ENCODE measurements around the gene C11orf58.

The C11orf58 gene

GRCh38 chr11:16767137-16767536, 28.7 kb downstream of the C11orf58 start:
- in situ Hi-C loops (cut with HindIII; ENCODE audit: low sequenced_read_pairs): no loop called here

- in situ Hi-C loops (cut with HindIII; ENCODE audit: low sequenced_read_pairs): no loop called here
Measured at GRCh38 chr11:16767957-16768356, 29.5 kb downstream of the C11orf58 start.

- in situ Hi-C loops (cut with HindIII; ENCODE audit: low sequenced_read_pairs): no loop called here
Measured at GRCh38 chr11:16769386-16769785, 30.9 kb downstream of the C11orf58 start.

- in situ Hi-C loops (cut with HindIII; ENCODE audit: low sequenced_read_pairs): no loop called here
Measured at GRCh38 chr11:16770016-16770415, 31.6 kb downstream of the C11orf58 start.

- in situ Hi-C loops (cut with HindIII; ENCODE audit: low sequenced_read_pairs): no loop called here
Measured at GRCh38 chr11:16771350-16772140, 33.1 kb downstream of the C11orf58 start.

- in situ Hi-C loops (cut with HindIII; ENCODE audit: low sequenced_read_pairs): no loop called here
Measured at GRCh38 chr11:16772141-16772512, 33.7 kb downstream of the C11orf58 start.

GRCh38 chr11:16773981-16774935, 35.8 kb downstream of the C11orf58 start:
- in situ Hi-C loops (cut with HindIII; ENCODE audit: low sequenced_read_pairs): no loop called here

- in situ Hi-C loops (cut with HindIII; ENCODE audit: low sequenced_read_pairs): no loop called here
Measured at GRCh38 chr11:16774936-16775613, 36.6 kb downstream of the C11orf58 start.

GRCh38 chr11:16775614-16776283, 37.3 kb downstream of the C11orf58 start:
- in situ Hi-C loops (cut with HindIII; ENCODE audit: low sequenced_read_pairs): no loop called here

- in situ Hi-C loops (cut with HindIII; ENCODE audit: low sequenced_read_pairs): no loop called here
Measured at GRCh38 chr11:16776711-16777612, 38.5 kb downstream of the C11orf58 start.

- in situ Hi-C loops (cut with HindIII; ENCODE audit: low sequenced_read_pairs): no loop called here
Measured at GRCh38 chr11:16777613-16777975, 39.1 kb downstream of the C11orf58 start.

- in situ Hi-C loops (cut with HindIII; ENCODE audit: low sequenced_read_pairs): no loop called here
Measured at GRCh38 chr11:16778286-16778685, 39.8 kb downstream of the C11orf58 start.

- in situ Hi-C loops (cut with HindIII; ENCODE audit: low sequenced_read_pairs): no loop called here
Measured at GRCh38 chr11:16778876-16779275, 40.4 kb downstream of the C11orf58 start.

GRCh38 chr11:16779436-16779835, 41.0 kb downstream of the C11orf58 start:
- in situ Hi-C loops (cut with HindIII; ENCODE audit: low sequenced_read_pairs): no loop called here

- in situ Hi-C loops (cut with HindIII; ENCODE audit: low sequenced_read_pairs): no loop called here
Measured at GRCh38 chr11:16780146-16780545, 41.7 kb downstream of the C11orf58 start.

- in situ Hi-C loops (cut with HindIII; ENCODE audit: low sequenced_read_pairs): no loop called here
Measured at GRCh38 chr11:16780698-16781550, 42.5 kb downstream of the C11orf58 start.

- in situ Hi-C loops (cut with HindIII; ENCODE audit: low sequenced_read_pairs): no loop called here
Measured at GRCh38 chr11:16781936-16782919, 43.8 kb downstream of the C11orf58 start.

- in situ Hi-C loops (cut with HindIII; ENCODE audit: low sequenced_read_pairs): no loop called here
Measured at GRCh38 chr11:16783321-16783801, 44.9 kb downstream of the C11orf58 start.
